ENCODE results near the gene FRG1. TPM values are rescaled to one million over a fixed set of nuclear protein-coding genes. Genes with fewer than 3 reads are reported as not detected.
"Not testable (repeated sequence)": the region's sequence is repeated elsewhere in the genome, so short reads cannot be mapped to it uniquely, and the experiment has no call there.

FRG1 gene
- polyA plus RNA-seq, 1 of the 3 experiments (the other 2 are of a cell fraction), result 12.4 TPM

DNA sequence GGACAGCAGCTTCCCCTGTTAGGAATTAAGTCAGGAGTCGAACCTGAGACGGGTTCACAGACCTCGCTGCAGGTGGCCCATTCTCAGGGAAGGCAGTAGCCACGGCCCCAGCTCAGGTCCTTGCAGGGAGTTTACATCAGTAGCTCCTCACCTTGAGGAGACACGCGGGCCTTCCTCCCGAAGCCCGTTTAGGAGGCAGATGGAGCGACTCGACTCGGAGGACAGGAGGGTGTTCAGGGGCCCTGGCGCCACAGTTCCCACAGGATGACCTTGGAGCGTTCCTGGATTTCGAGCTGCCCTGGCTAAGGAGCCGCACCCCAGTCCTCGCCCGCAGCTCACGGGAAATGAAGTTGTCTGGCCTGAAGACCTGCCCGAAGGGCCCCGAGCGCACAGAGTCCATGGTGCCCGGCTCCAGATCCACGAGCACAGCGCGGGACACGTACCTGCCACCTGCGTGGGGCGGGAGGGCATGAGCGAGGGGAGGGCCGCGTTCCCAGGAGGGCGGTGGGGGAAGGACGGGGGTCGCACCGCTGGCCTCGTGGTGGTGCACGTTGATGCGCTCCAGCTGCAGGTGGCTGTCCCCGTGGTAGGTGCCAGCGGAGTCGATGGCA lies 43.3 kb downstream of the FRG1 start:
- H3K4me1 ChIP-seq (ENCODE audit: control insufficient read depth in 1 of 2, insufficient read depth in 2 of 2, low read depth in 1 of 2, low read length in 1 of 2); CTCF ChIA-PET; H3K9me2 ChIP-seq; DNase-seq; H3K4me3 ChIP-seq (ENCODE audit: low read depth in 2 of 2, low read length in 1 of 2); H3K27ac ChIP-seq (ENCODE audit: low read depth in 2 of 2, low read length in 1 of 2); POLR2A ChIA-PET; H3K4me2 ChIP-seq; H4K20me1 ChIP-seq (ENCODE audit: insufficient read depth); H3K36me3 ChIP-seq (replicated peaks in 1 of 2; ENCODE audit: control insufficient read depth in 1 of 2, insufficient read depth in 2 of 2, low read length in 1 of 2); H3K9me3 ChIP-seq; H3K9ac ChIP-seq; H2AFZ ChIP-seq (ENCODE audit: low read depth); H3K79me2 ChIP-seq (ENCODE audit: insufficient read depth); H3F3A ChIP-seq (replicated peaks; ENCODE audit: insufficient read depth); H3K27me3 ChIP-seq (ENCODE audit: insufficient read depth): not testable (repeated sequence)
- 27% methylated on average over 11 of the region's 41 CpGs for WGBS (ENCODE audit: low lambda C conversion rate)

DNA sequence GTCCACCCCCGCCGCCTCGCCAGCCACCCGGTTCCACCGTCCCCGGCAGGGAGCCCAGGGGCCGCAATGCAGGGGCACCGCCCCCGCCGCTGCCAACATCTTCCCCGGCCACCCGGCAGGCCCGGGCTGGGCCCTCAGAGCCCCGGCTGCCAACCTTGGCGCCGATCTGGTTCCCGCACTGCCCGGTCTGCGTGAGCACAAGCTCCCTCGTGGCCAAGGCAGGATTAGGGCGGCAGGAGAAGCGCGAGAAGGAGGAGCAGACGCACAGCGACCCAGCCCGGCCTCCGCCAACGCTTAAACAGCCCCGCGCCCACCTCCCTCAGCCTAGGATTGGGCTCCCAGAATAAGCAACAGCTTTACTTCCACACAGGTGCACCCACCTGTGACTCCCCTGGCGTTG lies 44.0 kb downstream of the FRG1 start:
- POLR2A ChIA-PET, result not testable (repeated sequence)

DNA sequence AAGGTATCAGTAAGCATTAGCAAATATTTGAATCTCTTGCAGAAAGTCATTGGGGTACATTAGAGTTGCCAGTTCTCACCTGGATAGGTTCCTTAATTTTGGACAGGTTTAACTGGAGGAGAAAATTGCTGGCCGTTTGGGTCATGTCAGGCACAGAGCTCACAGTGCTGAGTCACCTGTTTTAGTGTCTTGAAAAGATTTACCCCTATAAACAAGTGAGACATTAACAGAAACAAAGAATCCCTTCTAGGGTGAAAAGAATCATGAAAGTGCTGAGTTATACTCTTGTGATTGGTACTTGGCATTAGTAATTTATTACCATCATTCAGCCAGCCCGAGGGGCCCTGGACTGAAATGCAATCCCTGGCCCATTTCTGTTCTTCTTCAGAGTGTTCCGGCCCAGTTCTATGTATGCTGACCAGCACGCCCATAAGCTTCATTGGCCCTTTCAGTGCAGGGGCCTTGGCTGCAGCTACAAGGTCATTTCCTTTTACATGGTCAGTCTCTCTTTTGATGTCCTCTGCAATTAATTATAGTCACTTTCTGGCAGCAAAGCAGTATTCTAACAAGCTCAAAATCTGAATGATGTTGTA lies 45.1 kb downstream of the FRG1 start:
- not testable (repeated sequence) for H3K36me3 ChIP-seq (replicated peaks in 1 of 2; ENCODE audit: control insufficient read depth in 1 of 2, insufficient read depth in 2 of 2, low read length in 1 of 2)
- WGBS (ENCODE audit: low lambda C conversion rate), result 53% methylated on average over 4 of the region's 4 CpGs

More for the DNA sequence above, 44.0 kb downstream of the FRG1 start:
- H4K20me1 ChIP-seq (ENCODE audit: insufficient read depth); DNase-seq; H3K4me1 ChIP-seq (ENCODE audit: control insufficient read depth in 1 of 2, insufficient read depth in 2 of 2, low read depth in 1 of 2, low read length in 1 of 2); H2AFZ ChIP-seq (ENCODE audit: low read depth); CTCF ChIA-PET; H3K27ac ChIP-seq (ENCODE audit: low read depth in 2 of 2, low read length in 1 of 2); H3K9ac ChIP-seq; H3K9me3 ChIP-seq; H3K4me3 ChIP-seq (ENCODE audit: low read depth in 2 of 2, low read length in 1 of 2); H3K36me3 ChIP-seq (replicated peaks in 1 of 2; ENCODE audit: control insufficient read depth in 1 of 2, insufficient read depth in 2 of 2, low read length in 1 of 2); H3K4me2 ChIP-seq; H3K79me2 ChIP-seq (ENCODE audit: insufficient read depth); H3F3A ChIP-seq (replicated peaks; ENCODE audit: insufficient read depth); H3K27me3 ChIP-seq (ENCODE audit: insufficient read depth); H3K9me2 ChIP-seq: not testable (repeated sequence)
- 39% methylated on average over 14 of the region's 31 CpGs for WGBS (ENCODE audit: low lambda C conversion rate)

DNA sequence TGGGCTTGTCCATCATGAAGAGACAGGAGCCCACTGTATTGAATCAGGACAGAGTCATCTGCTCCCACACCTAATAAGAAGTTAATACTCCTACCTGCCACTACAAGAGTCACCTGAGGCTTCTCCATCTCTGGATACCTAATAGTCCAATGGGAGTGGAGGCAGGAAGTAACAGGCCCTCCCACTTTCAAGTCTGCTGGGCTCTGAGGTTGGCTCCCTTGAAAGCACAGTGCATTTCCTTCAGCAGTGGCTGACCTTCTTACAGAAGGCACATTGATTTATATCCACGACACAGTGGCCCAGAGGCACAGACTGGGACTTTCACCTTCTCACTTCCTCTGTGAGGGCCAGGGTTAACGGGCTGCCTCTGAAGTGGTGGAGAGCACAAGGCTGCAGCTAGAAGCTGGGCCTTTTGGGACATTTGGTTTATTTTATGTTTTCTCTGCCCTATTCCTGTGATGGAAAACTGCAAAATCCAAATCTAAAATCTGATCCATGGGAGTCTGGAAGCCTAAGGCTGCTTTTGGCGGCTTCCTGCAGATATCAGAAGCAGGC lies 48.3 kb downstream of the FRG1 start:
- Histone ChIP-seq H3K4me1 (ENCODE audit: control insufficient read depth in 1 of 2, insufficient read depth in 2 of 2, low read depth in 1 of 2, low read length in 1 of 2) (no peaks in the 10 kb centered on the region), H3K79me2 (ENCODE audit: insufficient read depth) (no peaks in the 10 kb centered on the region), H4K20me1 (ENCODE audit: insufficient read depth) (no peaks in the 10 kb centered on the region), H3K9me3 (no peaks in the 10 kb centered on the region), H3K9me2 (no peaks in the 10 kb centered on the region), H3K36me3 (replicated peaks in 1 of 2; ENCODE audit: control insufficient read depth in 1 of 2, insufficient read depth in 2 of 2, low read length in 1 of 2) (no peaks in the 10 kb centered on the region), H2AFZ (ENCODE audit: low read depth) (no peak overlapping the region), H3K27ac (ENCODE audit: low read depth in 2 of 2, low read length in 1 of 2) (no peak overlapping the region), H3K4me3 (ENCODE audit: low read depth in 2 of 2, low read length in 1 of 2) (no peak overlapping the region), H3K9ac (no peak overlapping the region), H3K4me2 (no peak overlapping the region), H3F3A (replicated peaks; ENCODE audit: insufficient read depth) (no peaks in the 10 kb centered on the region), H3K27me3 (ENCODE audit: insufficient read depth) (no peaks in the 10 kb centered on the region)
- 21% methylated on average over 3 of the region's 3 CpGs for WGBS (ENCODE audit: low lambda C conversion rate)
- TF ChIP-seq RCOR1 (IDR thresholded peaks at IDR 0.05; ENCODE audit: low read length) (no peak), GATA2 (CRISPR knock-in tag; IDR thresholded peaks at IDR 0.05) (no peak), RAD21 (IDR thresholded peaks at IDR 0.05; ENCODE audit: low read length) (no peak), FOXJ3 (CRISPR knock-in tag; IDR thresholded peaks at IDR 0.05) (no peak), SIN3A (IDR thresholded peaks at IDR 0.05; ENCODE audit: borderline replicate concordance, low read depth, low read length) (no peak), TAF1 (IDR thresholded peaks at IDR 0.05; ENCODE audit: borderline replicate concordance, low read depth, low read length) (no peak)
- TF ChIP-seq, protein P1, sequence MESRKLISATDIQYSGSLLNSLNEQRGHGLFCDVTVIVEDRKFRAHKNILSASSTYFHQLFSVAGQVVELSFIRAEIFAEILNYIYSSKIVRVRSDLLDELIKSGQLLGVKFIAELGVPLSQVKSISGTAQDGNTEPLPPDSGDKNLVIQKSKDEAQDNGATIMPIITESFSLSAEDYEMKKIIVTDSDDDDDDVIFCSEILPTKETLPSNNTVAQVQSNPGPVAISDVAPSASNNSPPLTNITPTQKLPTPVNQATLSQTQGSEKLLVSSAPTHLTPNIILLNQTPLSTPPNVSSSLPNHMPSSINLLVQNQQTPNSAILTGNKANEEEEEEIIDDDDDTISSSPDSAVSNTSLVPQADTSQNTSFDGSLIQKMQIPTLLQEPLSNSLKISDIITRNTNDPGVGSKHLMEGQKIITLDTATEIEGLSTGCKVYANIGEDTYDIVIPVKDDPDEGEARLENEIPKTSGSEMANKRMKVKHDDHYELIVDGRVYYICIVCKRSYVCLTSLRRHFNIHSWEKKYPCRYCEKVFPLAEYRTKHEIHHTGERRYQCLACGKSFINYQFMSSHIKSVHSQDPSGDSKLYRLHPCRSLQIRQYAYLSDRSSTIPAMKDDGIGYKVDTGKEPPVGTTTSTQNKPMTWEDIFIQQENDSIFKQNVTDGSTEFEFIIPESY (IDR thresholded peaks at IDR 0.05; ENCODE audit: borderline replicate concordance, low read depth), result no peak
- TF ChIP-seq, protein P2, sequence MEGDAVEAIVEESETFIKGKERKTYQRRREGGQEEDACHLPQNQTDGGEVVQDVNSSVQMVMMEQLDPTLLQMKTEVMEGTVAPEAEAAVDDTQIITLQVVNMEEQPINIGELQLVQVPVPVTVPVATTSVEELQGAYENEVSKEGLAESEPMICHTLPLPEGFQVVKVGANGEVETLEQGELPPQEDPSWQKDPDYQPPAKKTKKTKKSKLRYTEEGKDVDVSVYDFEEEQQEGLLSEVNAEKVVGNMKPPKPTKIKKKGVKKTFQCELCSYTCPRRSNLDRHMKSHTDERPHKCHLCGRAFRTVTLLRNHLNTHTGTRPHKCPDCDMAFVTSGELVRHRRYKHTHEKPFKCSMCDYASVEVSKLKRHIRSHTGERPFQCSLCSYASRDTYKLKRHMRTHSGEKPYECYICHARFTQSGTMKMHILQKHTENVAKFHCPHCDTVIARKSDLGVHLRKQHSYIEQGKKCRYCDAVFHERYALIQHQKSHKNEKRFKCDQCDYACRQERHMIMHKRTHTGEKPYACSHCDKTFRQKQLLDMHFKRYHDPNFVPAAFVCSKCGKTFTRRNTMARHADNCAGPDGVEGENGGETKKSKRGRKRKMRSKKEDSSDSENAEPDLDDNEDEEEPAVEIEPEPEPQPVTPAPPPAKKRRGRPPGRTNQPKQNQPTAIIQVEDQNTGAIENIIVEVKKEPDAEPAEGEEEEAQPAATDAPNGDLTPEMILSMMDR (IDR thresholded peaks at IDR 0.05), result no peak
- TF ChIP-seq, protein P3, sequence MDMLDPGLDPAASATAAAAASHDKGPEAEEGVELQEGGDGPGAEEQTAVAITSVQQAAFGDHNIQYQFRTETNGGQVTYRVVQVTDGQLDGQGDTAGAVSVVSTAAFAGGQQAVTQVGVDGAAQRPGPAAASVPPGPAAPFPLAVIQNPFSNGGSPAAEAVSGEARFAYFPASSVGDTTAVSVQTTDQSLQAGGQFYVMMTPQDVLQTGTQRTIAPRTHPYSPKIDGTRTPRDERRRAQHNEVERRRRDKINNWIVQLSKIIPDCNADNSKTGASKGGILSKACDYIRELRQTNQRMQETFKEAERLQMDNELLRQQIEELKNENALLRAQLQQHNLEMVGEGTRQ (IDR thresholded peaks at IDR 0.05; ENCODE audit: borderline replicate concordance, low read depth, low read length), result no peak
- DNase-seq, result no peak
- POLR2A ChIA-PET, result no interaction called here
- CTCF ChIA-PET, result no interaction called here

More for the DNA sequence above, 45.1 kb downstream of the FRG1 start:
- H3K9ac ChIP-seq; H3K79me2 ChIP-seq (ENCODE audit: insufficient read depth); H3K4me1 ChIP-seq (ENCODE audit: control insufficient read depth in 1 of 2, insufficient read depth in 2 of 2, low read depth in 1 of 2, low read length in 1 of 2); H3K4me3 ChIP-seq (ENCODE audit: low read depth in 2 of 2, low read length in 1 of 2); H3K9me2 ChIP-seq; H4K20me1 ChIP-seq (ENCODE audit: insufficient read depth); H3F3A ChIP-seq (replicated peaks; ENCODE audit: insufficient read depth); H3K27me3 ChIP-seq (ENCODE audit: insufficient read depth); H3K27ac ChIP-seq (ENCODE audit: low read depth in 2 of 2, low read length in 1 of 2); H3K9me3 ChIP-seq; POLR2A ChIA-PET; H3K4me2 ChIP-seq; DNase-seq; H2AFZ ChIP-seq (ENCODE audit: low read depth); CTCF ChIA-PET: not testable (repeated sequence)

All from SK-N-SH (cell line).